Panc1 (cell line): ENCODE measurements around the gene DDX19B.

Source experiments
- POLR2AphosphoS5 ChIP-seq: IDR thresholded peaks from 2 replicates; pipeline ENCODE4 v1.6.1; 2012; ENCODE audit warnings: mild to moderate bottlenecking, low read depth, low read length, moderate library complexity
- SIN3A ChIP-seq: IDR thresholded peaks from 2 replicates; pipeline ENCODE4 v1.6.1; 2012; ENCODE audit warnings: low read depth, mild to moderate bottlenecking, low read length, moderate library complexity, borderline replicate concordance; ENCODE audit not compliant: insufficient read depth
- TCF7L2 ChIP-seq: IDR thresholded peaks from 2 replicates; pipeline ENCODE4 v1.6.1; 2011; ENCODE audit warnings: mild to moderate bottlenecking, low read depth, low read length, inconsistent platforms
- TF ChIP-seq, protein P1 (sequence below): fragments of 450-650 bp; IDR thresholded peaks from 2 replicates; pipeline ENCODE4 v1.5.1; 2017; ENCODE audit warnings: mild to moderate bottlenecking
- TF ChIP-seq, protein P2 (sequence below), 2 experiments: IDR thresholded peaks; 2 replicates each; pipeline ENCODE4 v1.6.1; 2011 to 2012; ENCODE audit warnings: low read depth in 2 of 2, control low read depth in 1 of 2, low read length in 1 of 2, mild to moderate bottlenecking in 1 of 2, moderate library complexity in 1 of 2; ENCODE audit not compliant: insufficient read depth in 1 of 2

DNA sequence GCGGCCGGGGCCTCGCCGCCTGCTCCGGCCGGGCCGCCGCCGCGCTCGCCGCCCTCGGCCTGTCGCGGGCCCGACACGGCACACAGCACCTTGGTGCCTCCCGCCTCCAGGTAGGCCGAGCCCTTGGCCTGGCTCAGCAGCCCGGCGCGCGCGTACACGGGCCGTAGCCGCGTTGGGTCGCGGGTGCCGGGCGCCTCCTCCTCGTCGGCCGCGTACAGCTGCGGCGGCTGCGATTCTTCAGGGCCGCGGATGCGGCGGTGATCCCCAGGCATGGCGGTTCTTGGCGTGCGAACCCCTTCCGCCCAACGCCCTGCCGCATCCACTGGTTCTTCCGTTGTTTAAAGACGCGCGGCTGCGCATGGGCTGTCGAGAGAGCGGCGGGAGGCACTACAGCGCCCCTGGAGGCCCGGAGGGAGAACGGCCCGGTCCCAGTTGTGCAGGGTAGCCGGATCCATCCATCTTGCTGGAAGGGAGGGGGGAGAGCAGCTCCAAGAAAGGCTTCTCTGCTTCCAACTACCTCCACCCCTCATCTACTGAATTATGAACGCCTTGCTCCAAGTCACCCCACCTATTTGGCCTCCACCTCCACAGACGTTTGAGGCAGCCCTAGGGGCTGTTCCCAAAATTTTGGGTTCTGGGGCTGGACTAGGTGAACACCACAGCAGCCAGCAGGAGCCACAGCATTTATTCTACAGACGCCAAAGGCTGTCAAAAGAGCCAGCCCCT is 47.2 kb upstream of the DDX19B start, which contains the start of gene EXOSC6:
- TF ChIP-seq, protein P1, sequence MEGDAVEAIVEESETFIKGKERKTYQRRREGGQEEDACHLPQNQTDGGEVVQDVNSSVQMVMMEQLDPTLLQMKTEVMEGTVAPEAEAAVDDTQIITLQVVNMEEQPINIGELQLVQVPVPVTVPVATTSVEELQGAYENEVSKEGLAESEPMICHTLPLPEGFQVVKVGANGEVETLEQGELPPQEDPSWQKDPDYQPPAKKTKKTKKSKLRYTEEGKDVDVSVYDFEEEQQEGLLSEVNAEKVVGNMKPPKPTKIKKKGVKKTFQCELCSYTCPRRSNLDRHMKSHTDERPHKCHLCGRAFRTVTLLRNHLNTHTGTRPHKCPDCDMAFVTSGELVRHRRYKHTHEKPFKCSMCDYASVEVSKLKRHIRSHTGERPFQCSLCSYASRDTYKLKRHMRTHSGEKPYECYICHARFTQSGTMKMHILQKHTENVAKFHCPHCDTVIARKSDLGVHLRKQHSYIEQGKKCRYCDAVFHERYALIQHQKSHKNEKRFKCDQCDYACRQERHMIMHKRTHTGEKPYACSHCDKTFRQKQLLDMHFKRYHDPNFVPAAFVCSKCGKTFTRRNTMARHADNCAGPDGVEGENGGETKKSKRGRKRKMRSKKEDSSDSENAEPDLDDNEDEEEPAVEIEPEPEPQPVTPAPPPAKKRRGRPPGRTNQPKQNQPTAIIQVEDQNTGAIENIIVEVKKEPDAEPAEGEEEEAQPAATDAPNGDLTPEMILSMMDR = peak; percentile 87
- TF ChIP-seq POLR2AphosphoS5 (peak; percentile 94), TCF7L2 (peak; percentile 36; the same call in 1 of the 2 replicates), SIN3A (0 out of 2 replicates have a peak, but pooled peaks have one; percentile 31)
- TF ChIP-seq, protein P2, sequence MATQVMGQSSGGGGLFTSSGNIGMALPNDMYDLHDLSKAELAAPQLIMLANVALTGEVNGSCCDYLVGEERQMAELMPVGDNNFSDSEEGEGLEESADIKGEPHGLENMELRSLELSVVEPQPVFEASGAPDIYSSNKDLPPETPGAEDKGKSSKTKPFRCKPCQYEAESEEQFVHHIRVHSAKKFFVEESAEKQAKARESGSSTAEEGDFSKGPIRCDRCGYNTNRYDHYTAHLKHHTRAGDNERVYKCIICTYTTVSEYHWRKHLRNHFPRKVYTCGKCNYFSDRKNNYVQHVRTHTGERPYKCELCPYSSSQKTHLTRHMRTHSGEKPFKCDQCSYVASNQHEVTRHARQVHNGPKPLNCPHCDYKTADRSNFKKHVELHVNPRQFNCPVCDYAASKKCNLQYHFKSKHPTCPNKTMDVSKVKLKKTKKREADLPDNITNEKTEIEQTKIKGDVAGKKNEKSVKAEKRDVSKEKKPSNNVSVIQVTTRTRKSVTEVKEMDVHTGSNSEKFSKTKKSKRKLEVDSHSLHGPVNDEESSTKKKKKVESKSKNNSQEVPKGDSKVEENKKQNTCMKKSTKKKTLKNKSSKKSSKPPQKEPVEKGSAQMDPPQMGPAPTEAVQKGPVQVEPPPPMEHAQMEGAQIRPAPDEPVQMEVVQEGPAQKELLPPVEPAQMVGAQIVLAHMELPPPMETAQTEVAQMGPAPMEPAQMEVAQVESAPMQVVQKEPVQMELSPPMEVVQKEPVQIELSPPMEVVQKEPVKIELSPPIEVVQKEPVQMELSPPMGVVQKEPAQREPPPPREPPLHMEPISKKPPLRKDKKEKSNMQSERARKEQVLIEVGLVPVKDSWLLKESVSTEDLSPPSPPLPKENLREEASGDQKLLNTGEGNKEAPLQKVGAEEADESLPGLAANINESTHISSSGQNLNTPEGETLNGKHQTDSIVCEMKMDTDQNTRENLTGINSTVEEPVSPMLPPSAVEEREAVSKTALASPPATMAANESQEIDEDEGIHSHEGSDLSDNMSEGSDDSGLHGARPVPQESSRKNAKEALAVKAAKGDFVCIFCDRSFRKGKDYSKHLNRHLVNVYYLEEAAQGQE (IDR thresholded peaks at IDR 0.05; ENCODE audit: insufficient read depth in 1 of 2, low read depth in 2 of 2, low read length in 1 of 2) = no peak
